RWPE2 (cell line): ENCODE results near the gene APOA1.
A peak's percentile ranks its signal among the peaks of the same experiment; 100 is the strongest.

Experiments used
- ATAC-seq: fragments of 200-7000 bp; cut with Tn5 transposase; 3 replicates; pipeline ENCODE4 v1.9.1; 2021; ENCODE audit warnings: low read depth
- DNase-seq: peaks from one replicate; pipeline ENCODE4 v3.0.0-alpha.2; 2020; ENCODE audit warnings: low spot score
- H3K27ac ChIP-seq: fragments of 450-650 bp; 2 replicates; pipeline ENCODE4 v1.5.1; 2017; ENCODE audit warnings: mild to moderate bottlenecking; ENCODE audit not compliant: poor library complexity, severe bottlenecking
- H3K27me3 ChIP-seq: fragments of 250-450 bp; sonication (Bioruptor Pico); 2 replicates; pipeline ENCODE4 v1.5.1; 2021; ENCODE audit warnings: mild to moderate bottlenecking, moderate library complexity; ENCODE audit not compliant: insufficient read depth, poor library complexity, severe bottlenecking
- H3K36me3 ChIP-seq: fragments of 250-450 bp; sonication (Bioruptor Pico); 2 replicates; pipeline ENCODE4 v1.5.1; 2020; ENCODE audit warnings: low read depth, mild to moderate bottlenecking, moderate library complexity
- H3K4me1 ChIP-seq: fragments of 250-450 bp; sonication (Bioruptor Pico); 2 replicates; pipeline ENCODE4 v1.5.1; 2021; ENCODE audit warnings: mild to moderate bottlenecking, moderate library complexity; ENCODE audit not compliant: insufficient read depth, poor library complexity, severe bottlenecking
- H3K4me3 ChIP-seq: fragments of 250-450 bp; sonication (Bioruptor Pico); 2 replicates; pipeline ENCODE4 v1.5.1; 2021; ENCODE audit warnings: mild to moderate bottlenecking, moderate library complexity; ENCODE audit not compliant: severe bottlenecking
- H3K9me3 ChIP-seq: fragments of 250-450 bp; sonication (Bioruptor Pico); 2 replicates; pipeline ENCODE4 v1.5.1; 2021; ENCODE audit warnings: mild to moderate bottlenecking, moderate library complexity; ENCODE audit not compliant: severe bottlenecking
- TF ChIP-seq, protein P1 (sequence below): fragments of 450-650 bp; IDR thresholded peaks from one replicate; pipeline ENCODE4 v1.5.1; 2017; ENCODE audit warnings: mild to moderate bottlenecking, moderate library complexity; ENCODE audit not compliant: poor library complexity, severe bottlenecking

Gene APOA1

GRCh38 chr11:116856423-116856822, 19.0 kb upstream of the APOA1 start:
- peaks cover 26% of the 10 kb centered on the region for H3K4me1 ChIP-seq
- H3K36me3 ChIP-seq: peaks cover 16% of the 10 kb centered on the region
- ATAC-seq (no peak), DNase-seq (no peak)
- no peak overlapping the region for H3K27ac ChIP-seq
- no peaks in the 10 kb centered on the region for H3K27me3 ChIP-seq
- TF ChIP-seq, protein P1, sequence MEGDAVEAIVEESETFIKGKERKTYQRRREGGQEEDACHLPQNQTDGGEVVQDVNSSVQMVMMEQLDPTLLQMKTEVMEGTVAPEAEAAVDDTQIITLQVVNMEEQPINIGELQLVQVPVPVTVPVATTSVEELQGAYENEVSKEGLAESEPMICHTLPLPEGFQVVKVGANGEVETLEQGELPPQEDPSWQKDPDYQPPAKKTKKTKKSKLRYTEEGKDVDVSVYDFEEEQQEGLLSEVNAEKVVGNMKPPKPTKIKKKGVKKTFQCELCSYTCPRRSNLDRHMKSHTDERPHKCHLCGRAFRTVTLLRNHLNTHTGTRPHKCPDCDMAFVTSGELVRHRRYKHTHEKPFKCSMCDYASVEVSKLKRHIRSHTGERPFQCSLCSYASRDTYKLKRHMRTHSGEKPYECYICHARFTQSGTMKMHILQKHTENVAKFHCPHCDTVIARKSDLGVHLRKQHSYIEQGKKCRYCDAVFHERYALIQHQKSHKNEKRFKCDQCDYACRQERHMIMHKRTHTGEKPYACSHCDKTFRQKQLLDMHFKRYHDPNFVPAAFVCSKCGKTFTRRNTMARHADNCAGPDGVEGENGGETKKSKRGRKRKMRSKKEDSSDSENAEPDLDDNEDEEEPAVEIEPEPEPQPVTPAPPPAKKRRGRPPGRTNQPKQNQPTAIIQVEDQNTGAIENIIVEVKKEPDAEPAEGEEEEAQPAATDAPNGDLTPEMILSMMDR: no peak
- H3K4me3 ChIP-seq: no peak overlapping the region
- H3K9me3 ChIP-seq: no peaks in the 10 kb centered on the region

DNA sequence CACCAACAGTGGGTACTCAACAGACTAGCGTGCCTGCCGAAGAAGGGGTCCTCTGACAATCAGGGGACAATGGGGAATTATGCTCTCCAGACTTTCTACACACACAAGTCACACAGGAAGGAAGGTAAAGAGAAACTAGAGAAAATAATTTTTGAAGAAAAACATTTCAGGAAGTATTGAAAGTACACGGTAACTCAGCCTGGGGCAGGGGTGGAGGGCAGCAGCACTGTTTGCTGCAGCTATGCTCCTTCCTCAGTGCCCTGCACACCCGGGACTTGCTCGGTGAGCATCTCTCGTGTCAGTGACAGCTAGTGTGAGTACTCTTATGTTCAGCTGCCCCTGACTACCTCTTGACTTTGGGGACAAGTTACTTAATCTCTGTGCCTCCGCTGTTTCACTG, 18.0 kb upstream of the APOA1 start:
- DNase-seq: no peak
- Histone ChIP-seq H3K4me1 (peaks cover 23% of the 10 kb centered on the region), H3K27me3 (no peaks in the 10 kb centered on the region), H3K27ac (no peak overlapping the region), H3K9me3 (no peaks in the 10 kb centered on the region), H3K36me3 (peaks cover 8% of the 10 kb centered on the region; the same call in 1 of the 2 replicates), H3K4me3 (no peak overlapping the region)
- no peak for ATAC-seq
- TF ChIP-seq, protein P1: no peak

- DNase-seq (no peak), ATAC-seq (peak; percentile 95)
- H3K36me3 ChIP-seq: peaks cover 7% of the 10 kb centered on the region; the same call in 1 of the 2 replicates
- H3K27me3 ChIP-seq: no peaks in the 10 kb centered on the region
- H3K4me3 ChIP-seq: no peak overlapping the region
- H3K9me3 ChIP-seq: no peaks in the 10 kb centered on the region
- TF ChIP-seq, protein P1: no peak
- H3K4me1 ChIP-seq: peaks cover 23% of the 10 kb centered on the region
- H3K27ac ChIP-seq: peak overlapping the region; percentile 76
Observed at GRCh38 chr11:116853461-116854073, 16.1 kb upstream of the APOA1 start.

- Histone ChIP-seq H3K9me3 (no peaks in the 10 kb centered on the region), H3K27me3 (no peaks in the 10 kb centered on the region), H3K27ac (peak overlapping the region; percentile 76), H3K4me3 (no peak overlapping the region), H3K4me1 (peaks cover 23% of the 10 kb centered on the region), H3K36me3 (peaks cover 14% of the 10 kb centered on the region)
- ATAC-seq (peak; percentile 43), DNase-seq (no peak)
- TF ChIP-seq, protein P1: no peak
Observed at GRCh38 chr11:116852261-116853031, 15.0 kb upstream of the APOA1 start.

- Histone ChIP-seq H3K4me1 (peaks cover 23% of the 10 kb centered on the region), H3K4me3 (no peak overlapping the region), H3K36me3 (peaks cover 22% of the 10 kb centered on the region), H3K9me3 (no peaks in the 10 kb centered on the region), H3K27me3 (no peaks in the 10 kb centered on the region), H3K27ac (peak overlapping the region; percentile 76)
- TF ChIP-seq, protein P1: no peak
- no peak for DNase-seq
- ATAC-seq: no peak
Observed at GRCh38 chr11:116851626-116852025, 14.2 kb upstream of the APOA1 start.
